ENCODE results near the gene PPM1N.

GRCh38 chr19:45476304-45476703 lies 21.9 kb upstream of the PPM1N start:
- TF ChIP-seq CTCF (IDR thresholded peaks at IDR 0.05; ENCODE audit: insufficient read depth, low read length) (no peak), POLR2AphosphoS5 (IDR thresholded peaks at IDR 0.05; ENCODE audit: low read depth) (no peak), REST (IDR thresholded peaks at IDR 0.05; ENCODE audit: insufficient replicate concordance, low read depth) (no peak), GABPA (IDR thresholded peaks at IDR 0.05; ENCODE audit: low read depth) (no peak)
